ENCODE measurements around the gene ATP8A1.

The ATP8A1 gene

DNA sequence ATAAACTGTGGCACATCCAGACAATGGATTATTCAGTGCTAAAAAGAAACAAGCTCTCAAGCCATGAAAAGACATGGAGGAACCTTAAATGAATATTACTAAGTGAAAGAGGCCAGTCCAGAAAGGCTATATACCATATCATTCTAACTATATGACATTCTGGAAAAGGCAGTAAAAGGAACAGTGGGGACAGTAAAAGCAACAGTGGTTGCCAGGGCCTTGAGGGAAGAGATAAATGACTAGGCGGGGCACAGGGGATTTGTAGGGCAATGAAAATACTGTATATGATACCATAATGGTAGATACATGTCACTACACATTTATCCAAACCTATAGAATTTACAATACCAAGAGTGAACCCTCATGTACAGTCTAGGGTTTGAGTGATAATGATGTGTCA, 115.3 kb downstream of the ATP8A1 start:
- H3K9me3 ChIP-seq (ENCODE audit: low read depth, low read length) = no peaks in the 10 kb centered on the region
- no peak overlapping the region for H3K9ac ChIP-seq (ENCODE audit: insufficient read length)
- H3K4me3 ChIP-seq = no peak overlapping the region
- H3K27ac ChIP-seq = no peak overlapping the region
- no peak for TF ChIP-seq POLR2AphosphoS5 (IDR thresholded peaks at IDR 0.05; ENCODE audit: borderline replicate concordance, low read depth, low read length)
- no peak for TF ChIP-seq EZH2 (IDR thresholded peaks at IDR 0.05)
- no peak for TF ChIP-seq FOXP2 (optimal IDR thresholded peaks at IDR 0.05; ENCODE audit: control extremely low read depth, extremely low read length, insufficient read depth)
- DNase-seq (ENCODE audit: low read depth, low spot score) = no peak
- H3K36me3 ChIP-seq (ENCODE audit: insufficient read depth, low read length) = no peaks in the 10 kb centered on the region

DNA sequence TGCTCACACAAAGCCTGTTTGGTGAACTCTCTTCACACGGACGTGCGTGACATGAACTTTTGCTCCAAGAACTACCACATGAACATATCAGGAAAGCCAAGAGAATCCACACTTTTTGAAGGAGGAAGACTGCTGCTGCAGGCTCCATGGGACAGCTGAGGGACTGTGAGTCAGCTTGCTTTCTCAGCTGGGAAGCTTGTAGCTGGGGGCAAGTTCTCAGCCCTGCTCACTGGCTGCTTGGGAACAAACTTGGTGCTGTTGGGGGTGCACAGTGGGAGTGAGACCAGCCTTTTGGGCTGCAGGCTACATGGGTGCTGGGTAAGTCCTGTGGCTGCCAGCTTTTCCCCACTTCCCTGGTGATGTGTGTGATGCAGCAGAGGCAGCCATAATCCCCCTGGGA, 123.9 kb downstream of the ATP8A1 start:
- H3K36me3 ChIP-seq (ENCODE audit: insufficient read depth, low read length) = no peaks in the 10 kb centered on the region

DNA sequence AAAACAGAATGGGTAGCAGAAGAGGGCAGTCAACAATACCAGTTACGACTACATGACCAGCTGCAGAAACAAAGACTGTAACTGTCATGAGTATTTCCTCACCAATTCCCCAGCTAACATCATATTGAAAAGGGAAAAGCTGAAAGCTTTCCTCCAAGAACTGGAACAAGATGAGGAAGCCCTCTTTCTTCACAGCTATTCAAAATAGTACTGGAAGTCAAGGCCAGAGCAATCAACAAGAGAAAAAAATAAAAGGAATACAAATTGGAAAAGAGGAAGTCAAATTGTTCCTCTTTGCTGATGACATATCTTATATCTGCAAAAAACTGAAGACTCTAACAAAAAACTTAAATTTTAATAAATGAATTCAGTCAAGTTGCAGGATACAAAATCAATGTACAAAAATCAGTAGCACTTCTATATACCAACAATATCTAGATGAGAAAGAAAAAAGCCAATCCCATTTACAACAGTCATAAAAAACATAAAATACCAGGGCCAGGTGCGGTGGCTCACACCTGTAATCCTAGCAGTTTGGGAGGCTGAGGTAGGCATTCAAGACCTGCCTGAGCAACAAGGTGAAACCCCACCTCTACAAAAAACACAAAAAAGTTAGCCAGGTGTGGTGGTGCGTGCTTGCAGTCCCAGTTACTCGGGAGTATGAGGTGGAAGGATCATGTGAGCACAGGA, 125.4 kb downstream of the ATP8A1 start:
- H3K9ac ChIP-seq (ENCODE audit: insufficient read length) = no peak overlapping the region
- no peaks in the 10 kb centered on the region for H3K36me3 ChIP-seq (ENCODE audit: insufficient read depth, low read length)
- H3K9me3 ChIP-seq (ENCODE audit: low read depth, low read length) = no peaks in the 10 kb centered on the region
- no peak overlapping the region for H3K27ac ChIP-seq
- no peak for DNase-seq (ENCODE audit: low read depth, low spot score)
- no peak for TF ChIP-seq POLR2AphosphoS5 (IDR thresholded peaks at IDR 0.05; ENCODE audit: borderline replicate concordance, low read depth, low read length)
- TF ChIP-seq EZH2 (IDR thresholded peaks at IDR 0.05) = no peak
- TF ChIP-seq FOXP2 (optimal IDR thresholded peaks at IDR 0.05; ENCODE audit: control extremely low read depth, extremely low read length, insufficient read depth) = no peak
- H3K4me3 ChIP-seq = no peak overlapping the region

More for the DNA sequence above, 123.9 kb downstream of the ATP8A1 start:
- H3K9me3 ChIP-seq (ENCODE audit: low read depth, low read length) = no peaks in the 10 kb centered on the region
- H3K27ac ChIP-seq = no peak overlapping the region
- no peak overlapping the region for H3K4me3 ChIP-seq
- DNase-seq (ENCODE audit: low read depth, low spot score) = no peak
- H3K9ac ChIP-seq (ENCODE audit: insufficient read length) = no peak overlapping the region
- no peak for TF ChIP-seq EZH2 (IDR thresholded peaks at IDR 0.05)

DNA sequence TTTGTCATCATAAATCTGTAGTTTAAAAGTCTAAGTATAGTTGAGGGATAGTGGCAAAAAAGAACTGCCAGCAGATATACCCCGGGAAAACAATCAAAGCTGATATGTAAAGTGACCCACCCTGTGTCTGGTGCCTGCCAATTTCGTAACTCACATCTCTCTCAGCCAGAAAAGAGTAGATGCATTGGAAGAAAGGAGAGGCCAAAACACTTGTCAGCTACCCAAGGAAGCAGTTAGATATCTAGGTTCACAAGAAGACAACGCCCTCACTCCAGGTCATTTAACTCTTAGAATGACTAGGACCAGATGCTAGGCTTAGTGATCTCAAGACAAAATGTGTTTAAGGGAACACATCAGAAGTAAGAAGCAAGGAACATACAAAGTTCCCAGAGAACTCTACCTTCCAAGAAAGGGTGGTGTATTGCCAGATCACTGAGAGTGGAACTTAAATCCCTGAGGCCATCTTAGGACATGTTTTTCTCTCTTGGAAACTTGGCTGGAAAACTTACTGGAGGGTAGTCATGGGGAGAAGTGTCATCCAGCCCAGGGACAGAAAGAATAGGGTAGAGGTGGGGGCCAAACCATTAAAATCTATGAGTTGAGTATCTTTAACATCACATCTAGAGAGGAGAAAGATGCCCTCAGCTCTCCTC, 133.7 kb downstream of the ATP8A1 start:
- H3K9me3 ChIP-seq (ENCODE audit: low read depth, low read length) = no peaks in the 10 kb centered on the region
- TF ChIP-seq FOXP2 (optimal IDR thresholded peaks at IDR 0.05; ENCODE audit: control extremely low read depth, extremely low read length, insufficient read depth) = no peak
- TF ChIP-seq POLR2AphosphoS5 (IDR thresholded peaks at IDR 0.05; ENCODE audit: borderline replicate concordance, low read depth, low read length) = no peak
- TF ChIP-seq EZH2 (IDR thresholded peaks at IDR 0.05) = no peak
- H3K27ac ChIP-seq = no peak overlapping the region
- DNase-seq (ENCODE audit: low read depth, low spot score) = no peak
- H3K9ac ChIP-seq (ENCODE audit: insufficient read length) = no peak overlapping the region
- H3K36me3 ChIP-seq (ENCODE audit: insufficient read depth, low read length) = no peaks in the 10 kb centered on the region
- H3K4me3 ChIP-seq = no peak overlapping the region

DNA sequence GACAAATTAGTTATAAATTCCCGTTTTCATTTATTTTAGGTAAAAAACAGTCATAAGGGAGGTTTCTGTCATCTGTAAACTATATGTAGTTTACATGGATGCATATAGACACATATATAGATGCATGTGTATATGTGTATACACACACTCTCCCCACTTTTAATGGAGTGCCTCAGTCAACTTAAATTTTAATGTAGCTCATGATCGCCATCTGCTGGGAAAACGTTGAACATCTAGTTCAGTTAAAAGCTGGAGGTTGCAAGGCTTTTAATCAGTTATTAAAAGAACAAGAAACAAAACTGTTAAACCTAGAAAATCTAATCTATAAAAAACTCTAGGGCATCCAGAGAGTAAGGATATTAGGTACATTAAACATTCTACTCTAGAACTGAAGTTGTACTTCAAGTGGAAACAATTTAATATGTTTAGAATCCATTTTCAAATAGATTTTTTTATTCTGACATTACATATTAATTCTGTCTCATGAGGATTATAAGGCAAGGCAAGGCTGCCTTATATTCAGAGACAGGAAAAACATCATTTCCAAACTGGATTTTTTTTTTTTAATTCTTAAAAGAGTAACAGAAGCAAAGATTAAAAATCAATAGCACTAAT, 137.0 kb downstream of the ATP8A1 start:
- TF ChIP-seq EZH2 (IDR thresholded peaks at IDR 0.05) (no peak), POLR2AphosphoS5 (IDR thresholded peaks at IDR 0.05; ENCODE audit: borderline replicate concordance, low read depth, low read length) (no peak), FOXP2 (optimal IDR thresholded peaks at IDR 0.05; ENCODE audit: control extremely low read depth, extremely low read length, insufficient read depth) (no peak)
- Histone ChIP-seq H3K4me3 (no peak overlapping the region), H3K27ac (no peak overlapping the region), H3K36me3 (ENCODE audit: insufficient read depth, low read length) (no peaks in the 10 kb centered on the region), H3K9me3 (ENCODE audit: low read depth, low read length) (no peaks in the 10 kb centered on the region), H3K9ac (ENCODE audit: insufficient read length) (no peak overlapping the region)
- peak; percentile 53 for DNase-seq (ENCODE audit: low read depth, low spot score)

DNA sequence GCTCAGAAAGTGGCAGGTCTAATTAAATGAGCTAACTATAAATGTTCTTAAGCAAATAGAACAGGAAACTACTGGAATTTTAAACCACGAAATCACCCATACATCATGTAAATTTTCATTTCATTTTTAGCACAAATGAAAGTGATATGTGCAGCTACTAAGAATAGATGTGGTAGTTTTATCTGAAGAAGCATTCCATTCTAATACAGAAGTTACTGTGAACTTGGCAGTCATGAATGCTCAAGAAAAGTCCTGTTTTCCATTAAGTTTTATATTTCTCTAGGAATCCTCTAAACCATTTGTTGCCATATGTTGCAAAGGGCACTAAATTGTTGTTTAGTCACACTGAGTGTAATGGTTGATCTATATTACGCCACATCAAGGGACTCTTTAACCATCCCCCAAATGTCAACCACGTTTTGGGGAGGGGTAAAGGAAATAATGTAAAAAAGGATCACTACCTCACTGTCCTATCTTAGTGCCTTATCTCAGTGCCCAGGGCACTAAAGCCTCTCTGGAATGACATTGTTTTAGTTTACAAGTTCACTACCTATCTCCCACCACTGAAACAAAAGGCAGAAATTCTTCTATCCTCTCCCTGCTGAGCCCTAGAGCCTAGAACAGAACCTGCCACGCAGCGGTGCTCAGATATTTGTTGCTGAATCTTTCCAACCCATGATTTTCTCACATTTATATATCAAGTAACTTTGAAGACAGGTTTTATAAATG, 141.6 kb downstream of the ATP8A1 start:
- Histone ChIP-seq H3K27ac (no peak overlapping the region; the same call in 1 of the 2 replicates), H3K9me3 (ENCODE audit: low read depth, low read length) (no peaks in the 10 kb centered on the region), H3K36me3 (ENCODE audit: insufficient read depth, low read length) (no peaks in the 10 kb centered on the region), H3K9ac (ENCODE audit: insufficient read length) (no peak overlapping the region), H3K4me3 (peak overlapping the region; percentile 16; the same call in 1 of the 2 replicates)
- TF ChIP-seq EZH2 (IDR thresholded peaks at IDR 0.05) (no peak), POLR2AphosphoS5 (IDR thresholded peaks at IDR 0.05; ENCODE audit: borderline replicate concordance, low read depth, low read length) (no peak), FOXP2 (optimal IDR thresholded peaks at IDR 0.05; ENCODE audit: control extremely low read depth, extremely low read length, insufficient read depth) (no peak)
- no peak for DNase-seq (ENCODE audit: low read depth, low spot score)

DNA sequence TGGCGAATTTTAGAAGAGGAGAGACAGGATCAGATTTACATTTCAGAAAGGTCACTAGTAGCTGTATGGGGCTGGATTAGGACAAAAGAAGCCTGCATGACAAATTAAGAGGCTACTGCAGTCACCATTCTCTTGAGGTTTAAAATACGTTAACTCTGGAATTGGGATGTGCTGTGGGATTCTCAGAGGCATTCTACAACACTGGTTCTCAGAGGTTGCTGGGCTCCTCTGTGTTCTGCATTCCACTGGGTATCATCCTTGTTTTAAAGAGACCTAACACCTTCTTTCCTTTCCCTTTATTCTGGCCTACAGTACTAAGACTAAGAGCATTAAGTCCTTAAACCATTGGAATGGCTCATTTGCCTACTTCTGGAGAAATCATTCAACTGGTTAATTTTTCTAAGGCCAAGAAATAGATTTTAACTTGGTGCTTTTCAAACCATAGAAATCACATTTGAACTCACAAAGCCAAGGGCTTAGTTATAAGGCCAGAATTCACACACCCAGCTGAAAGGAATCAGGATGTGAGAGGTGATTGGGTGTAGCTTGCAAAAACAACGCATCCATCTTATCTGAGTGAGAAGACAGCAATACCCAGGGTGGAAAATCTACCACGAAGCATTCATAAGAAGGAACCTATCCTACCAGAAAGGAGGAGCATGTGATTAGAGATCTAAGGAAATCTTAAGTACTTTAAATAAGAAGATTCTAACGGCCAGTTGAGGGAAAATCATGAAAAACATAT, 143.0 kb downstream of the ATP8A1 start:
- H3K9ac ChIP-seq (ENCODE audit: insufficient read length) = no peak overlapping the region
- H3K27ac ChIP-seq = no peak overlapping the region
- no peak for DNase-seq (ENCODE audit: low read depth, low spot score)
- no peaks in the 10 kb centered on the region for H3K9me3 ChIP-seq (ENCODE audit: low read depth, low read length)
- no peak for TF ChIP-seq POLR2AphosphoS5 (IDR thresholded peaks at IDR 0.05; ENCODE audit: borderline replicate concordance, low read depth, low read length)
- TF ChIP-seq EZH2 (IDR thresholded peaks at IDR 0.05) = no peak
- no peak for TF ChIP-seq FOXP2 (optimal IDR thresholded peaks at IDR 0.05; ENCODE audit: control extremely low read depth, extremely low read length, insufficient read depth)
- H3K36me3 ChIP-seq (ENCODE audit: insufficient read depth, low read length) = no peaks in the 10 kb centered on the region
- no peak overlapping the region for H3K4me3 ChIP-seq
